NOMO-1 treated with dmso at 0.1 percent for 144 hours (cell line): ENCODE results near the gene ATF2.
"Not testable (repeated sequence)": the region's sequence is repeated elsewhere in the genome, so short reads cannot be mapped to it uniquely, and the experiment has no call there.

Experiments
- DNase-seq: peaks from one replicate; lab custom pipeline; 2025; ENCODE audit not compliant: unreplicated experiment; lab: John Stamatoyannopoulos, UW

The ATF2 gene

GRCh38 chr2:175166216-175166824 lies 1.7 kb downstream of the ATF2 start:
- DNase-seq = no peak

GRCh38 chr2:175164235-175164634 lies 3.8 kb downstream of the ATF2 start:
- DNase-seq = no peak

GRCh38 chr2:175158894-175159293 lies 9.1 kb downstream of the ATF2 start:
- no peak for DNase-seq

DNA sequence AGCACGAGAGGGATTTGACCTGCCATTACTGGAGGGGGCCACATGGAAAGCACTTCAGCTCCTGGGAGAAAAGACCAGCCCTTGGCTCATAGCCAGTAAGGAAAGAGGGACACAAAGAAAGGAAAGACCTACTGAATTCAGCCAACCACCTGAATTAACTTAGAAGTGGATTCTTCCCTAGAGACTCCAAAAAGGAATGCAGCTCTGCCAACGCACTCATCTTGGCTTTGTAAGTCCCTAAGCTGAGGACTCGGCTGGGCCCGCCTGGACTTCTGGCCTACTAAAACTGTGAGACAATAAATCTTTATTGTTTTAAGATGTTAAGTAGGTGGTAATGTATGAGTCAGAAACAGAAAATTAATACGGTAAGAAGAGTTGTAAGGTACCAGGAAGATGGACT lies 11.5 kb downstream of the ATF2 start:
- no peak for DNase-seq

- no peak for DNase-seq
Measured at GRCh38 chr2:175154661-175155082, 13.3 kb downstream of the ATF2 start.

DNA sequence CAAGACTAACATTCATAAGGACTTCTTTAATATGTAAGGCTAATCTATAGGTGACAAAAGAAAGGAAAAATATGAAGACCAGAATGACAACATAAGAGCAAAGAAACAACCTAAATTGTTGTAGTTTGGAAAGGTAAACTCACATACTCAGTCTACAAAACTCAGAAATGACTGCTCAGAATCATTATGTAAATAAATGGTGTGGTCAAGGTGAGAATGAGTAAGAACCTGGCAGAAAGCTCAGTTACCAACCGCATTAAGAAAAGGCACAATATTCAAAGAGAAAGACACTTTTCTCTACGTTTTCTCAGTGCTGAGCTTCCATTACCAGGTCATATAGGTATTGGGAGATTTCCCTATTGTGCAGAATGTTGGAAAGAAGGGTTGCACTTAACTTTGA lies 15.8 kb downstream of the ATF2 start:
- no peak for DNase-seq

DNA sequence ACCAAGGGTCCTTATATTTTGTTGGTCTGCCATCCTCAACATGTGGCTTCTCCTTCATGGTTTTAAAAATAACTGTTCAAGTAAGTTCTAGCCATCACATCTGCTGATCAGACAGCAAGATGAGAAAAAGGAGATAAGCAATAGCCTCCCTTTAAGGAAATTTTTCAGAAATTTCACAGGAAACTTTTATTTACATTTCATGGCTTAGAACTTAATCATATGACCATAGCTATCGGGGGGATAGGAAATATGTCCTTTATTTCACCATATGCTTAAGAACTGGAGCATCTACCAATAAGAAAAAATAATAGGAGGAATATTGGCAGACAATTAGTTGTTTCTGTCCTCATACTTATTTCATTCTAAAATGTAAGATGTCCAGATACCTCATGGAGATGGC lies 16.2 kb downstream of the ATF2 start:
- DNase-seq = no peak

DNA sequence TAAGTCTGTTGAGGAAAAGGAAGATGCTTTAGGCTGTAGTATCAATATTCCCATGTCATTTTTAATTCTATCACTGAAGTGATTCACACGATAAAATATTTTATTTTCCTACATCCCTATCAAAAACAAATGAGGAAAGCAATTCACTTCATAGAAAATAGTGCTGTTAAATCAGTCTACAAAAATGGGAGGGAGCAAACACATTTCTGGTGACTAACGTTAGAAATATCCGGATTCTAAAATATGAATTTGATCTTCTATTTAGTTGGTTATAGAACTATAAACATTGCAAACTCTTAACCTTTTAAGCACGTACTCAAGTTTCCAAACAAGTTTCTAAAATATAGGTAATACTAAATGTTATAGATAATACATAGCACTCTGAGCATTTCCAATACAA lies 20.8 kb downstream of the ATF2 start:
- no peak for DNase-seq

DNA sequence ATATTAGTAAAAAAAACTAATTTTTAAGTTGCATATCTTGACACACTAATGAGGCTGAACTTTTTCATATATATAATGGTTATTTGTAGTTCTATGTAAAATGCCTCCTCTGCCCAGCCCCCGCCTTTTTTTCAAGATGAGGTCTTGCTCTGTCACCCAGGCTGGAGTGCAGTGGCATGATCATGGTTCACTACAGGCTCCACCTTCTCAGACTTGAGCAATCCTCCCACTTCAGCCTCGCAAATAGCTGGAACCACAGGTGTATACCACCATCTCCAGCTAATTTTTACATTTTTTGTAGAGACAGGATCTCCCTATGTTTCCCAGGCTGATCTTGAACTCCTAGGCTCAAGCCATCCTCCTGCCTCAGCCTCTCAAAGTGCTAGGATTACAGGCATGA lies 24.3 kb downstream of the ATF2 start:
- DNase-seq = no peak

DNA sequence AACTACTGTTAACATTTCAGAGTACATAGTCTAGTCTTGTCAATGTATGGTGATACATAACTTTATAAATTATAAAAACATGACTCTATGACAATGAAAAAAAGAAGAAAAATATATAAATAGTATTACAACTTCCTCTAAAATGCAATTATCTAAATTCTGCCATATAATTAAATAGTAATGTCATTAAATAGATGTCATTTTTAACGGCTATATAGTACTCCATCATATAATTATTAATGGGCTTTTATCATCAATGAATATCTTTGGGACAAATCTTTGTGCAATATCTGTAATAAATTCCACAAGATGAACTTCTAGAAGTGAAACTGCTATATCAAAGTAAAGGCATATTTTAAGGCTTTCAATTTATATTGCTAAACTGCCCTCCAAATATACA lies 24.8 kb downstream of the ATF2 start:
- no peak for DNase-seq

DNA sequence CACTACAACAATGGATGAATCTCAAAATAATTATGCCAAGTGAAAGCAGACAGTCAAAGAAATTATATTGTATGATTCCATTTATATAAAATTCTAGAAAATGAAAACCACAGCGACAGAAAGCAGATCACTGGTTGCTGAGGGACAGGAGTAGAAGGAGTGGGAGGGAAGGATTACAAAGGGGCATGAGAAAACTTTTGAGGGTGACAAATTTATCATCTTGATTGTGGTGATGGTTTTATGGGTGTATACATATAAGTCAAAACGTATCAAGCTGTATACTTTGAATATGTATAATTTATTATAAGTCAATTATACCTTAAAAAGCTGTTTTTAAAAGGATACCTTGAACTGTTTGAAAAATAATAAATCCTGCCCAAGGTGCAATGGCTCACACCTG lies 27.7 kb downstream of the ATF2 start:
- no peak for DNase-seq

- no peak for DNase-seq
Measured at GRCh38 chr2:175137793-175138192, 30.2 kb downstream of the ATF2 start.

GRCh38 chr2:175136334-175137215 lies 31.4 kb downstream of the ATF2 start:
- DNase-seq = no peak

DNA sequence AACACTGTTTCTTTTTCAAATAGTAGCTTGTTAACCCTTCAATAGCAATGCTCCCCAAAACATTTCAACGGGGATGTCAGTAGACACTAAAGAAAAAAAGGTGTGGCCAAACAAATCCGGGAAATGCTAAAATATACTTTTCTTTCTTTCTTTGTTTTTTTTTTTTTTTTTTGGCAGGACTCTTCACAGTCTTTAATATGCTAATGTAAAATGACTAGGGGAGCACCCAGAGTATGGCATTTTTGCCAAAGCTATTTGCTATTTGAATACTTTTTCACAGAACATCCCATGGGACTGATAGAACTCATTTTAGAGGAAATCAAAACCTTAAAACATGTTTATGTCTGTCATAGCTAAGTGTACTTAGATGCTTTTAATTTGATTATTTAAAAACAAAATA lies 32.1 kb downstream of the ATF2 start:
- no peak for DNase-seq

GRCh38 chr2:175135177-175135576 lies 32.8 kb downstream of the ATF2 start:
- DNase-seq = no peak

- no peak for DNase-seq
Measured at GRCh38 chr2:175131252-175131651, 36.8 kb downstream of the ATF2 start.

- DNase-seq = no peak
Measured at GRCh38 chr2:175126661-175127060, 41.3 kb downstream of the ATF2 start.

GRCh38 chr2:175123254-175123653 lies 44.7 kb downstream of the ATF2 start:
- DNase-seq = no peak

DNA sequence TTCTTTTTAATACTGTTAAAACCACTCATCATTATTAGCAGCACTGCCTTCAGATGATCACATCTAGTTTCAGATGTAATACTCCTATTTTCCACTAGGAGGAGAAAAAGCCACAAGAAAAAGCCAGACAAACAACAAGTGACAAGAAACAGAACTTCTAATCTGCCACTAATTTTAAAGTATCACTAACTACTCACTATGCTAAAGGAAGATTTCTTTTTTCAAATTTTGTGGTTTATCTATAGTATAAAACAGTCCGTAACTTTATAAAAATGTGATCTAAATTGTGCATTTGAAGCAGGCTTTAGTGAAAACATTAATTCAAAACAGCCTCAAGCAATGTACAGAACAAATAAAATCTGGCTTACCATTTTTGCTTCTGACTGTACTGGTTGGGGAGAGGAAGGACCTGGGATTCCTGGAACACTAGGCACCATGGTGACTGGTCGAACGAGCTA lies 56.8 kb downstream of the ATF2 start:
- no peak for DNase-seq

GRCh38 chr2:175108091-175108490 lies 59.9 kb downstream of the ATF2 start:
- DNase-seq = not testable (repeated sequence)

GRCh38 chr2:175107146-175107545 lies 60.9 kb downstream of the ATF2 start:
- no peak for DNase-seq

DNA sequence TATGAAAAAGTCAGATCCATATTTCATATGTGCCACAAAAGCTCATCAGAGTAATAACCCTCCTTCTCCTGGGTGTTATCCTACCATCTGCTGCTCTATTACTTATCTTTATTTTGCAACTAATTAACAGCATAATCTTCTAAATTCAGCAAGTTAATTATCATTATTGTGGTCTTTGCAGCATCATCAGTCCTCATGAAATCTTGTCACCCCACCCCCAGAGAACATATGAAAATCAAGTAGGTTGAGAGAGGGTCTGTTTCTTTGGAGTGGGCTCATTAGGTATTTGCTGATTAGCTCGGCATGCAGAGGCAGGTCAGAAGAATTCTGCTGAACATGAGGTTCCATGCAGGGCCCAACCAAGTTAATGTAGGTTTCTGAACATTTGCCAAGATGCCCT lies 64.8 kb downstream of the ATF2 start:
- DNase-seq = no peak

DNA sequence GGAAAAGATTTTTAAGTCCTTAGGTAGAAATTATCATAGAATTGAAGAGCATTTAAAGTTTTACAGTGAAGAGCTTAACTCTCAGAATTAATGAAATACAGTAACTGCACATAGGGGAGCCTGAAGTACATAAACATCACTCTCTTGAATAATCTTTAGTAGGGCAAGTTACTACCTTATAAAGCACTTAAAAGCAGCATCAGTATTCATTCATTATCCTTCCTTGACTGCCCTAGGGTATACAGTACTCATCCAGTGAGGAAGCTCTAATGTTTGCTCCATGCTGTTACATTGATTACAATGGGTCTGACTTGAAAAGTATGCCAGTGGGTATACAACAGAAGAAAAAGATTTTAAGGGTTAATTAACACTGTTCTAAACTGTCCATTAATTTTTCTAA lies 66.5 kb downstream of the ATF2 start:
- DNase-seq = no peak
